Measurements from ENCODE around the gene MSI2.

DNA sequence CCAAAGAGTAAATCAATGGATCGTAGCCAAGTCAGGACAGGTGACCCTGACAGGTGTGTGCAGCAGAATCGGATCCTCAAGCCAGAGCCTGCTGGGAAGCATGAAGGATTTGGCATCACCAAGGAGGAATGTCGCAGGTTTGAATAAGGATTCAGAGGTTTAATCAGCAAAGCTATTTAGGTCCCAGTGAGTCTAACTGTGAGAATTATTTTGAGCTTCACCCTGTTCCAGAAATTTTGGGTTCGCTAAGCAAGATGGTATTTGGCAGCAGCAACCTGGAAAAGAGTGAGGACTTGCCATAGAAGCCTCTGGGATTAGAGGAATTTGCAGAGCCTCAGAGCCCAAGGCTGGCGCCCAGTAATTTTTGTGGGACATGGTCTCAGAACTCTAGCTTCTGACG, 315.7 kb downstream of the MSI2 start:
- TF ChIP-seq EZH2phosphoT487 (IDR thresholded peaks at IDR 0.05; ENCODE audit: insufficient read depth, low read depth) (no peak), EZH2 (IDR thresholded peaks at IDR 0.05; ENCODE audit: insufficient read depth, poor library complexity, severe bottlenecking) (no peak)

Data from GM23248 (cell line).